Lower leg skin (tissue), 4 donors: ENCODE measurements around the gene ZSCAN5A. TPM values are rescaled to one million over a fixed set of nuclear protein-coding genes. Genes with fewer than 3 reads are reported as not detected.
"Not testable (repeated sequence)": the region's sequence is repeated elsewhere in the genome, so short reads cannot be mapped to it uniquely, and the experiment has no call there.

Experiments
- DNase-seq, 2 donors: peaks; one replicate each; pipeline ENCODE4 v3.0.0-alpha.2; 2019; ENCODE audit warnings: low spot score in 2 of 2
- H3K4me3 ChIP-seq: fragments of 200-600 bp; sonication (generic); 2 replicates; pipeline ENCODE4 v1.5.1; 2017; ENCODE audit warnings: mild to moderate bottlenecking, low read depth; ENCODE audit not compliant: poor library complexity, severe bottlenecking
- CTCF ChIP-seq, 3 donors: fragments of 450-650 bp; IDR thresholded peaks; one replicate each; pipeline ENCODE4 v1.5.1; 2016; ENCODE audit warnings: antibody characterized with exemption in 3 of 3, mild to moderate bottlenecking in 3 of 3, moderate library complexity in 2 of 3
- POLR2A ChIP-seq, 2 donors: fragments of 450-650 bp; IDR thresholded peaks; one replicate each; pipeline ENCODE4 v1.6.1; 2016 to 2017; ENCODE audit warnings: antibody characterized with exemption in 2 of 2, mild to moderate bottlenecking in 1 of 2, moderate library complexity in 1 of 2
- WGBS, 2 donors: methylation state at CpG; one replicate each; pipeline ENCODE4 v1.1.5; 2018; 5-methylcytosine and 5-hydroxymethylcytosine counted together
- intact Hi-C: fragments of 100-400 bp; cut with DNase I; formaldehyde crosslinking; loops from one replicate; pipeline ENCODE4 v1.15.0; 2023; ENCODE audit warnings: low total_unique reads
- total RNA-seq, 4 donors: library from RNA; depleted of rRNA; stranded (reverse); fragments of >200 nt; gene quantifications; one replicate each; pipeline ENCODE4 v1.1.0, GENCODE V29; 2016

Gene ZSCAN5A
- total RNA-seq, 4 donors from 2014 or later, result 2.4 to 7.6 (median 4.9) TPM

- no peak overlapping the region for H3K4me3 ChIP-seq
- peak in 1 of 2 donors; percentile 34 for DNase-seq
- 17 to 18% methylated on average over 8 of the region's 8 CpGs for WGBS, 2 donors
- intact Hi-C loops, result no loop called here
- TF ChIP-seq CTCF (IDR thresholded peaks at IDR 0.05), result no peak
- TF ChIP-seq POLR2A (IDR thresholded peaks at IDR 0.05), result no peak
Observed at GRCh38 chr19:56350416-56351045, 35.9 kb upstream of the ZSCAN5A start.

GRCh38 chr19:56348289-56348877, 33.7 kb upstream of the ZSCAN5A start:
- intact Hi-C loops, result loop anchor here (10.0 kb wide), 1 partner anchor 94 kb away; no protein-coding TSS in a partner anchor
- H3K4me3 ChIP-seq, result no peak overlapping the region
- 50 to 58% methylated on average over 5 of the region's 5 CpGs for WGBS, 2 donors
- TF ChIP-seq POLR2A (IDR thresholded peaks at IDR 0.05) (no peak), CTCF (IDR thresholded peaks at IDR 0.05) (no peak)
- DNase-seq, result no peak

GRCh38 chr19:56347163-56347778, 32.6 kb upstream of the ZSCAN5A start:
- TF ChIP-seq POLR2A (IDR thresholded peaks at IDR 0.05) (no peak), CTCF (IDR thresholded peaks at IDR 0.05) (no peak)
- intact Hi-C loops, result loop anchor here (10.0 kb wide), 1 partner anchor 92 kb away; no protein-coding TSS in a partner anchor
- WGBS, 2 donors, result 84 to 87% methylated on average over 7 of the region's 7 CpGs
- DNase-seq, result no peak
- H3K4me3 ChIP-seq, result no peak overlapping the region

GRCh38 chr19:56341948-56342347, 27.3 kb upstream of the ZSCAN5A start:
- TF ChIP-seq POLR2A (IDR thresholded peaks at IDR 0.05) (no peak), CTCF (IDR thresholded peaks at IDR 0.05) (no peak)
- DNase-seq, result no peak
- H3K4me3 ChIP-seq, result no peak overlapping the region
- intact Hi-C loops, result loop anchor here (10.0 kb wide), 1 partner anchor 87 kb away; no protein-coding TSS in a partner anchor

GRCh38 chr19:56339031-56339430, 24.4 kb upstream of the ZSCAN5A start:
- intact Hi-C loops, DNase-seq, H3K4me3 ChIP-seq: not testable (repeated sequence)
- WGBS, 2 donors, result 89 to 97% methylated on average over 6 to 8 of the region's 10 CpGs

GRCh38 chr19:56337077-56337476, 22.4 kb upstream of the ZSCAN5A start:
- DNase-seq, H3K4me3 ChIP-seq, intact Hi-C loops: not testable (repeated sequence)
- WGBS, 2 donors, result 91 to 92% methylated on average over 8 of the region's 8 CpGs

GRCh38 chr19:56335371-56335770, 20.7 kb upstream of the ZSCAN5A start:
- intact Hi-C loops, DNase-seq: not testable (repeated sequence)

More at GRCh38 chr19:56335371-56335770, 20.7 kb upstream of the ZSCAN5A start:
- H3K4me3 ChIP-seq, result not testable (repeated sequence)
